Measurements from ENCODE around the gene PTPRN2.

Gene PTPRN2

GRCh38 chr7:157685430-157686284, 902.0 kb downstream of the PTPRN2 start:
- DNase-seq (ENCODE audit: low read depth in 3 of 3) = no peak

- no peak for DNase-seq (ENCODE audit: low read depth in 3 of 3)
These were observed 902.7 kb downstream of the PTPRN2 start for GRCh38 chr7:157684909-157685429.

GRCh38 chr7:157684157-157684908, 903.3 kb downstream of the PTPRN2 start:
- DNase-seq (ENCODE audit: low read depth in 3 of 3) = no peak

- DNase-seq (ENCODE audit: low read depth in 3 of 3) = no peak
These were observed 903.9 kb downstream of the PTPRN2 start for GRCh38 chr7:157683747-157684156.

- DNase-seq (ENCODE audit: low read depth in 3 of 3) = no peak
These were observed 904.5 kb downstream of the PTPRN2 start for GRCh38 chr7:157682946-157683746.

- DNase-seq (ENCODE audit: low read depth in 3 of 3) = no peak
These were observed 905.3 kb downstream of the PTPRN2 start for GRCh38 chr7:157682064-157682945.

GRCh38 chr7:157679607-157680006, 908.0 kb downstream of the PTPRN2 start:
- no peak for DNase-seq (ENCODE audit: low read depth in 3 of 3)

- no peak for DNase-seq (ENCODE audit: low read depth in 3 of 3)
These were observed 909.1 kb downstream of the PTPRN2 start for GRCh38 chr7:157678501-157678900.

GRCh38 chr7:157676456-157677255, 911.0 kb downstream of the PTPRN2 start:
- no peak for DNase-seq (ENCODE audit: low read depth in 3 of 3)

GRCh38 chr7:157676001-157676400, 911.6 kb downstream of the PTPRN2 start:
- DNase-seq (ENCODE audit: low read depth in 3 of 3) = no peak

GRCh38 chr7:157675427-157675927, 912.1 kb downstream of the PTPRN2 start:
- DNase-seq (ENCODE audit: low read depth in 3 of 3) = no peak

- no peak for DNase-seq (ENCODE audit: low read depth in 3 of 3)
These were observed 912.8 kb downstream of the PTPRN2 start for GRCh38 chr7:157674715-157675426.

GRCh38 chr7:157674027-157674714, 913.5 kb downstream of the PTPRN2 start:
- DNase-seq (ENCODE audit: low read depth in 3 of 3) = no peak

- no peak for DNase-seq (ENCODE audit: low read depth in 3 of 3)
These were observed 914.0 kb downstream of the PTPRN2 start for GRCh38 chr7:157673573-157673972.

- DNase-seq (ENCODE audit: low read depth in 3 of 3) = no peak
These were observed 916.0 kb downstream of the PTPRN2 start for GRCh38 chr7:157671358-157672255.

GRCh38 chr7:157670490-157671357, 916.9 kb downstream of the PTPRN2 start:
- no peak for DNase-seq (ENCODE audit: low read depth in 3 of 3)
